Measurements from ENCODE around the gene CDH1. TPM values are rescaled to one million over a fixed set of nuclear protein-coding genes. Genes with fewer than 3 reads are reported as not detected.
"Not testable (repeated sequence)": the region's sequence is repeated elsewhere in the genome, so short reads cannot be mapped to it uniquely, and the experiment has no call there.

The CDH1 gene
- total and polyA plus RNA-seq, 7 experiments from 2014 or later: 0.34 to 1.3 (median 1.2) TPM; not detected in 4

DNA sequence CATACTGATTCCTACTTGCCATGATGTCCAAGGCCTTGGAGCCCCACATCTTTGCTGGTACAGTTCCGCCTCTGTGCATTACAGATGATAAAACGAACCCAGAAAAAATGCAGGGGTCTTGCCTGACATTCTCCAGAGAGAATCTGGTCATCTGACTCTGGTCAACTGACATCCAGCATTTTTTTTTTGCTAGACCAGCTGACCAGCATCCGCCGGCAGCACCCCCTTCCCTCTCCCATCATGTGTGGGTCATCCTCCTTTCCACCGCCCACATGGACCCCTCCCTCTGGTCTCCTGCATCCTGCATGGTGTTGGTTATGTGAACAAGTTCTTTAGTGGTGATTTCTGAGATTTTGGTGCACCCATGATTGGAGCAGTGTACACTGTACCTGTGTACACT is 47.1 kb downstream of the CDH1 start:
- Mint-ChIP-seq H3K4me1 (peaks cover 0 to 3% (median 0%) of the 10 kb centered on the region in 7 donors), H3K27ac (no peak overlapping the region), H3K36me3 (no peaks in the 10 kb centered on the region), H3K4me3 (no peak overlapping the region), H3K9me3 (peaks cover 0 to 11% (median 0%) of the 10 kb centered on the region in 11 donors), H3K27me3 (peaks cover 0 to 15% (median 0%) of the 10 kb centered on the region in 5 donors)
- no peak overlapping the region for H3K27ac ChIP-seq (ENCODE audit: low read depth, low read length)
- no peak overlapping the region for H3K4me3 ChIP-seq (ENCODE audit: low read length)
- no peak for ATAC-seq
- no peaks in the 10 kb centered on the region for H3K9me3 ChIP-seq (ENCODE audit: control insufficient read depth in 2 of 3, low read length in 3 of 3)
- no peaks in the 10 kb centered on the region for H3K27me3 ChIP-seq (ENCODE audit: control insufficient read depth in 2 of 2, insufficient read depth in 2 of 2, low read length in 2 of 2)
- ChIA-PET CTCF (interaction anchor here (0.7 kb wide), 1 partner anchor 23 kb away, joined by 3 read pairs; no protein-coding TSS in a partner anchor), POLR2A (no interaction called here)
- no peak for DNase-seq
- no peaks in the 10 kb centered on the region for H3K36me3 ChIP-seq (ENCODE audit: control insufficient read depth in 2 of 3, insufficient read depth in 3 of 3, low read length in 3 of 3)
- no peaks in the 10 kb centered on the region for H3K4me1 ChIP-seq (ENCODE audit: control insufficient read depth in 2 of 2, insufficient read depth in 2 of 2, low read length in 2 of 2)
- intact Hi-C loops (cut with micrococcal nuclease): no loop called here

- ChIA-PET POLR2A (no interaction called here), CTCF (interaction anchor here (0.7 kb wide), 1 partner anchor 23 kb away, joined by 3 read pairs; no protein-coding TSS in a partner anchor)
- Histone ChIP-seq H3K36me3 (ENCODE audit: control insufficient read depth in 2 of 3, insufficient read depth in 3 of 3, low read length in 3 of 3) (no peaks in the 10 kb centered on the region), H3K27me3 (ENCODE audit: control insufficient read depth in 2 of 2, insufficient read depth in 2 of 2, low read length in 2 of 2) (no peaks in the 10 kb centered on the region), H3K27ac (ENCODE audit: low read depth, low read length) (no peak overlapping the region), H3K9me3 (ENCODE audit: control insufficient read depth in 2 of 3, low read length in 3 of 3) (no peaks in the 10 kb centered on the region), H3K4me3 (ENCODE audit: low read length) (no peak overlapping the region), H3K4me1 (ENCODE audit: control insufficient read depth in 2 of 2, insufficient read depth in 2 of 2, low read length in 2 of 2) (no peaks in the 10 kb centered on the region)
- intact Hi-C loops (cut with micrococcal nuclease): no loop called here
- Mint-ChIP-seq H3K4me1 (peaks cover 0 to 3% (median 0%) of the 10 kb centered on the region in 7 donors), H3K36me3 (no peaks in the 10 kb centered on the region), H3K4me3 (no peak overlapping the region), H3K9me3 (peaks cover 0 to 11% (median 0%) of the 10 kb centered on the region in 11 donors), H3K27ac (no peak overlapping the region), H3K27me3 (peaks cover 0 to 11% (median 0%) of the 10 kb centered on the region in 5 donors)
- ATAC-seq (no peak), DNase-seq (no peak)
Measured at GRCh38 chr16:68784721-68785120, 47.6 kb downstream of the CDH1 start.

DNA sequence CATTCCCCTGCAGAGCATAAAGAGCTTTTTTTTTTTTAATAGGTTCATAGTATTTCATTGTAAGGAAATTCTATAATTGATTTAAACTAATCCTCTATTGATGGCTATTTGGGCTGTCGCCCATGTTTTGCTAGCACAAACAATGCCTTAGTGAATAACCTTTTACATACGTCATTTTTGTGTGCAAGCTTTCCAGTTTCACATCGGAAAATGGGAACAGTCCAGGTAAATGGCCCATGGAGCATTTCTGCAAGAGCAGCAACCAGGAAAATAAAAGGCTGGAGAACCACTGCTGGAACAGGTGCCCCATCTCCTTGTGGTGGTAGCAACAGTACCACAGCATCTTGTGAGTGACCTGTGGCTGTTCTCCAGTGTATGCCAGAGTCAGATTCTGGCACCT is 48.6 kb downstream of the CDH1 start:
- peaks cover 0 to 11% (median 0%) of the 10 kb centered on the region in 11 donors for H3K9me3 Mint-ChIP-seq
- no peaks in the 10 kb centered on the region for H3K4me1 ChIP-seq (ENCODE audit: control insufficient read depth in 2 of 2, insufficient read depth in 2 of 2, low read length in 2 of 2)
- ATAC-seq (no peak), DNase-seq (no peak)
- H3K36me3 Mint-ChIP-seq: no peaks in the 10 kb centered on the region
- no peak overlapping the region for H3K4me3 ChIP-seq (ENCODE audit: low read length)
- H3K4me1 Mint-ChIP-seq: peaks cover 0 to 3% (median 0%) of the 10 kb centered on the region in 7 donors
- intact Hi-C loops (cut with micrococcal nuclease): no loop called here
- H3K27me3 Mint-ChIP-seq: peaks cover 0 to 9% (median 0%) of the 10 kb centered on the region in 5 donors
- no peaks in the 10 kb centered on the region for H3K36me3 ChIP-seq (ENCODE audit: control insufficient read depth in 2 of 3, insufficient read depth in 3 of 3, low read length in 3 of 3)
- H3K27ac Mint-ChIP-seq: no peak overlapping the region
- no peaks in the 10 kb centered on the region for H3K9me3 ChIP-seq (ENCODE audit: control insufficient read depth in 2 of 3, low read length in 3 of 3)
- POLR2A ChIA-PET: no interaction called here
- CTCF ChIA-PET: no interaction called here
- no peak overlapping the region for H3K27ac ChIP-seq (ENCODE audit: low read depth, low read length)
- no peaks in the 10 kb centered on the region for H3K27me3 ChIP-seq (ENCODE audit: control insufficient read depth in 2 of 2, insufficient read depth in 2 of 2, low read length in 2 of 2)
- no peak overlapping the region for H3K4me3 Mint-ChIP-seq

GRCh38 chr16:68786685-68787418 is 49.8 kb downstream of the CDH1 start:
- H3K4me3 ChIP-seq (ENCODE audit: low read length): no peak overlapping the region
- no peaks in the 10 kb centered on the region for H3K27me3 ChIP-seq (ENCODE audit: control insufficient read depth in 2 of 2, insufficient read depth in 2 of 2, low read length in 2 of 2)
- no peak overlapping the region for H3K27ac ChIP-seq (ENCODE audit: low read depth, low read length)
- no peak for DNase-seq
- H3K27ac Mint-ChIP-seq: no peak overlapping the region
- H3K4me1 ChIP-seq (ENCODE audit: control insufficient read depth in 2 of 2, insufficient read depth in 2 of 2, low read length in 2 of 2): no peaks in the 10 kb centered on the region
- H3K4me3 Mint-ChIP-seq: no peak overlapping the region
- no peaks in the 10 kb centered on the region for H3K36me3 ChIP-seq (ENCODE audit: control insufficient read depth in 2 of 3, insufficient read depth in 3 of 3, low read length in 3 of 3)
- intact Hi-C loops (cut with micrococcal nuclease): no loop called here
- peaks cover 0 to 8% (median 0%) of the 10 kb centered on the region in 5 donors for H3K27me3 Mint-ChIP-seq
- ChIA-PET CTCF (no interaction called here), POLR2A (no interaction called here)
- H3K9me3 ChIP-seq (ENCODE audit: control insufficient read depth in 2 of 3, low read length in 3 of 3): no peaks in the 10 kb centered on the region
- peaks cover 0 to 3% (median 0%) of the 10 kb centered on the region in 7 donors for H3K4me1 Mint-ChIP-seq
- H3K36me3 Mint-ChIP-seq: no peaks in the 10 kb centered on the region
- H3K9me3 Mint-ChIP-seq: peaks cover 0 to 11% (median 0%) of the 10 kb centered on the region in 11 donors
- ATAC-seq: no peak

GRCh38 chr16:68787419-68787807 is 50.3 kb downstream of the CDH1 start:
- H3K9me3 ChIP-seq (ENCODE audit: control insufficient read depth in 2 of 3, low read length in 3 of 3); H3K36me3 Mint-ChIP-seq; intact Hi-C loops (cut with micrococcal nuclease); ATAC-seq; CTCF ChIA-PET; H3K4me3 ChIP-seq (ENCODE audit: low read length); H3K36me3 ChIP-seq (ENCODE audit: control insufficient read depth in 2 of 3, insufficient read depth in 3 of 3, low read length in 3 of 3); H3K4me3 Mint-ChIP-seq; H3K27me3 ChIP-seq (ENCODE audit: control insufficient read depth in 2 of 2, insufficient read depth in 2 of 2, low read length in 2 of 2); POLR2A ChIA-PET; H3K27ac Mint-ChIP-seq; H3K4me1 Mint-ChIP-seq; H3K27ac ChIP-seq (ENCODE audit: low read depth, low read length); H3K27me3 Mint-ChIP-seq; DNase-seq; H3K4me1 ChIP-seq (ENCODE audit: control insufficient read depth in 2 of 2, insufficient read depth in 2 of 2, low read length in 2 of 2): not testable (repeated sequence)
- H3K9me3 Mint-ChIP-seq: peaks cover 0 to 11% (median 0%) of the 10 kb centered on the region in 11 donors

DNA sequence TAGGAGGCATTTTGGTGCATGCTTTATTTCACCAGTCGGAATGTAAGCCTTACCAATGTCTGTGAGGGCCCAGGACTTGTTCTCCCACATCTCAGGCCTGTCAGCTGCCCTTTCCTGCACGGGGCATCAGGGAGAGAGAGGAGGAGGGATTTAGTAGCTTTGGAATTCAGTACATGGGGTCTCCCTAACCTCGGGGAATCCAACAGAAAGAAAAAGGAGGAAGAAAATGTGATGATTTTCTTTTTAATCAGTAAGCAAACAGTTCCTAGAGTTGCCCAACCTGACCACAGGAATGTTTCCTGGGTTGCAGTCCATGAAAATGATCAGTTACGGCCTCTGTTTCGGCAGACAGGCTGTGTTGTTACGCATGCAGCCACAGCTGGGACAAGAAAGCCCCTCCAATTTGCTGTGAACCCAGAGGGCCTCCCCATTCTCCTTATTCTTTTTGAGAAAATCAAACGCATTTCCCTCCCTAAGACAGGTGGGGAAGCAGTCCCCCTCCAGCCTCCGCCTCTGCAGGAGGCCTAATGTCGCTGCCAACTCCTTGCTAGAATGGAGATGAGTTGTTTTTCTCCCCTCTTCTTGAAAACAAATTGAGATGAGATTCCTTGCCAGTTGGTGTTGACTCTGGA is 53.2 kb downstream of the CDH1 start:
- H3K4me3 Mint-ChIP-seq: no peak overlapping the region
- POLR2A ChIA-PET: no interaction called here
- no peak overlapping the region for H3K27ac Mint-ChIP-seq
- H3K27me3 ChIP-seq (ENCODE audit: control insufficient read depth in 2 of 2, insufficient read depth in 2 of 2, low read length in 2 of 2): no peaks in the 10 kb centered on the region
- DNase-seq: no peak
- no peaks in the 10 kb centered on the region for H3K36me3 ChIP-seq (ENCODE audit: control insufficient read depth in 2 of 3, insufficient read depth in 3 of 3, low read length in 3 of 3)
- CTCF ChIA-PET: no interaction called here
- peaks cover 0 to 6% (median 0%) of the 10 kb centered on the region in 5 donors for H3K27me3 Mint-ChIP-seq
- no peak overlapping the region for H3K4me3 ChIP-seq (ENCODE audit: low read length)
- no peak for ATAC-seq
- intact Hi-C loops (cut with micrococcal nuclease): no loop called here
- no peak overlapping the region for H3K27ac ChIP-seq (ENCODE audit: low read depth, low read length)
- H3K9me3 Mint-ChIP-seq: peaks cover 0 to 6% (median 0%) of the 10 kb centered on the region in 11 donors
- no peaks in the 10 kb centered on the region for H3K9me3 ChIP-seq (ENCODE audit: control insufficient read depth in 2 of 3, low read length in 3 of 3)
- no peaks in the 10 kb centered on the region for H3K36me3 Mint-ChIP-seq
- H3K4me1 Mint-ChIP-seq: no peaks in the 10 kb centered on the region
- H3K4me1 ChIP-seq (ENCODE audit: control insufficient read depth in 2 of 2, insufficient read depth in 2 of 2, low read length in 2 of 2): no peaks in the 10 kb centered on the region

DNA sequence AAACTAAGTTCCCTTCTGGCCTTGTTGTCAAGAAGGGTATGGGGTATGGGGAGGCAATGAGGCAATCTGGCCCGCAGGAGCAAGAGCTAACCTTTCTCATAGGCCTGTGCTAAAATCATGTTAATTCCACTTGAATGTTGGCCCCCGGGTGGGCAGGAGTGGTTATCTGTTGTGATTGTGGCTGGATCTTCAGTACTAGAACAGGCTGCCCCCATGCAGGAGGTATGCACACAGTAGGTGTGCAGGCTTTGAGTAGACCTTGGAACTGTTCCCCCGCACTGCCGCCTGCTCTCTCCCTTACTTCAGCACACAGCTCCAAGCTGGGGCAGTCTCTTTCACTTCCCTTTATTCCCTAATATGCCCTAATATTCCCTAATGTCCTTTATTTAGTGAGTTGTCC is 53.9 kb downstream of the CDH1 start:
- intact Hi-C loops (cut with micrococcal nuclease): no loop called here
- Mint-ChIP-seq H3K27ac (no peak overlapping the region), H3K4me1 (no peaks in the 10 kb centered on the region), H3K9me3 (no peaks in the 10 kb centered on the region), H3K36me3 (no peaks in the 10 kb centered on the region), H3K4me3 (no peak overlapping the region), H3K27me3 (peaks cover 0 to 3% (median 0%) of the 10 kb centered on the region in 5 donors)
- Histone ChIP-seq H3K36me3 (ENCODE audit: control insufficient read depth in 2 of 3, insufficient read depth in 3 of 3, low read length in 3 of 3) (no peaks in the 10 kb centered on the region), H3K4me3 (ENCODE audit: low read length) (no peak overlapping the region), H3K4me1 (ENCODE audit: control insufficient read depth in 2 of 2, insufficient read depth in 2 of 2, low read length in 2 of 2) (no peaks in the 10 kb centered on the region), H3K27ac (ENCODE audit: low read depth, low read length) (no peak overlapping the region), H3K27me3 (ENCODE audit: control insufficient read depth in 2 of 2, insufficient read depth in 2 of 2, low read length in 2 of 2) (no peaks in the 10 kb centered on the region), H3K9me3 (ENCODE audit: control insufficient read depth in 2 of 3, low read length in 3 of 3) (no peaks in the 10 kb centered on the region)
- ChIA-PET CTCF (no interaction called here), POLR2A (no interaction called here)
- no peak for ATAC-seq
- no peak for DNase-seq
